Measurements from ENCODE around the gene SBNO2. TPM values are rescaled to one million over a fixed set of nuclear protein-coding genes. Genes with fewer than 3 reads are reported as not detected.
A peak's percentile ranks its signal among the peaks of the same experiment; 100 is the strongest.
"Not testable (repeated sequence)": the region's sequence is repeated elsewhere in the genome, so short reads cannot be mapped to it uniquely, and the experiment has no call there.

Gene SBNO2
- total RNA-seq, 1 experiment from 2014 or later: 123 TPM

GRCh38 chr19:1117654-1118053 lies 56.4 kb downstream of the SBNO2 start:
- no peak for DNase-seq (ENCODE audit: unreplicated experiment)
- no peaks in the 10 kb centered on the region for H3K9me3 Mint-ChIP-seq (ENCODE audit: unreplicated experiment)
- H3K4me3 Mint-ChIP-seq (ENCODE audit: unreplicated experiment): no peak overlapping the region
- no peak for TF ChIP-seq CTCF (IDR thresholded peaks at IDR 0.05; ENCODE audit: unreplicated experiment)
- H3K27ac Mint-ChIP-seq (ENCODE audit: low read depth, unreplicated experiment): no peak overlapping the region
- no peaks in the 10 kb centered on the region for H3K27me3 Mint-ChIP-seq (ENCODE audit: insufficient read depth, unreplicated experiment)
- CTCF ChIA-PET: interaction anchor here (0.6 kb wide), 1 partner anchor 149 kb away, joined by 3 read pairs; no protein-coding TSS in a partner anchor
- intact Hi-C loops (cut with micrococcal nuclease): no loop called here
- POLR2A ChIA-PET: interaction anchor here (0.8 kb wide), 1 partner anchor 9 kb away, joined by 3 read pairs; no protein-coding TSS in a partner anchor
- H3K4me1 Mint-ChIP-seq (ENCODE audit: insufficient read depth, unreplicated experiment): no peaks in the 10 kb centered on the region
- BruUV-seq (replicated peaks): no TSS peak
- H3K36me3 Mint-ChIP-seq (ENCODE audit: insufficient read depth, unreplicated experiment): peaks cover 94% of the 10 kb centered on the region

GRCh38 chr19:1116726-1117581 lies 57.1 kb downstream of the SBNO2 start:
- no peak overlapping the region for H3K27ac Mint-ChIP-seq (ENCODE audit: low read depth, unreplicated experiment)
- H3K4me1 Mint-ChIP-seq (ENCODE audit: insufficient read depth, unreplicated experiment): no peaks in the 10 kb centered on the region
- H3K36me3 Mint-ChIP-seq (ENCODE audit: insufficient read depth, unreplicated experiment): peaks cover 91% of the 10 kb centered on the region

DNA sequence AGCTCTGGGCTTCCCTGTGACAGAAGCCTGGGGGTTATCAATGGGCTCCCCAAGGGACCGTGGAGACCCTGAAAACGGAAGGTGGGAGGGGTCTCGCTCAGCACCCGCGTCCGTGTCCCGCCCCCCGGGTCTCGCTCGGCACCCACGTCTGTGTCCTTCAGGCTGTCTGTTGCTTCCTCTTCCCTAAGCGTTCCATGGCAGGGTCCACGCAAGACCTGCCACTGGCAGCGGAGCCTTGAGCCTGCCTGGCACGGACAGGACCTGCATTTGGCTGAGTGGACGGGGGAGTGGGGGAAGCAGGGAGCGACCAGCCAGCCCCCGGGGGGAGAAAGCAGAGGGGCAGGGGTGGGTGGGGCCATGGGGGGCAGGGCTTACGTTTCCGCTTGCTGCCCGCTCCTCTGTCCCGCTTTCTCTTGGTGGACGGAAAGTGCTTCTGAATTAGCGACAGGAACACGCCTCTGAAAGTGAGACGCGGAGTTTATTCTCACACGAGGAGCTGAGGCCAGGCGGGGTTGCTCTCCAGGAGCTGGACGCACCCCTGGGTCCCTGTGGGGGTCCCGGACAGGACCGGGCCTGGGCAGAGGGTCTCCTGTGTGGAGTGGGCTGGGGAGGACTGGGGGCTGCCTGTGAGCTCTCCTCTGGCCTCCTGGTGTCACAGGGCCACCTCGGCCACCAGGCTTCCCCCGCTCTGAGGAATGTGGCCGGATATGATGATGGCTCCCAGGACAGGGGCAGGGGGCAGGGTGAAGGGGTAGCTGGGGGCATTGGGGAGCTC lies 58.2 kb downstream of the SBNO2 start:
- POLR2A ChIA-PET: no interaction called here
- Mint-ChIP-seq H3K36me3 (ENCODE audit: insufficient read depth, unreplicated experiment) (peaks cover 91% of the 10 kb centered on the region), H3K9me3 (ENCODE audit: unreplicated experiment) (no peaks in the 10 kb centered on the region), H3K27ac (ENCODE audit: low read depth, unreplicated experiment) (no peak overlapping the region), H3K27me3 (ENCODE audit: insufficient read depth, unreplicated experiment) (no peaks in the 10 kb centered on the region), H3K4me3 (ENCODE audit: unreplicated experiment) (no peak overlapping the region), H3K4me1 (ENCODE audit: insufficient read depth, unreplicated experiment) (no peaks in the 10 kb centered on the region)
- no TSS peak for BruUV-seq (replicated peaks)
- no peak for DNase-seq (ENCODE audit: unreplicated experiment)
- TF ChIP-seq CTCF (IDR thresholded peaks at IDR 0.05; ENCODE audit: unreplicated experiment): no peak
- CTCF ChIA-PET: interaction anchor here (0.6 to 1.0 kb wide), 2 partner anchors 40 to 79 kb away, joined by 3 to 4 read pairs; no protein-coding TSS in a partner anchor
- intact Hi-C loops (cut with micrococcal nuclease): no loop called here

More at GRCh38 chr19:1116726-1117581, 57.1 kb downstream of the SBNO2 start:
- H3K27me3 Mint-ChIP-seq (ENCODE audit: insufficient read depth, unreplicated experiment): no peaks in the 10 kb centered on the region
- ChIA-PET CTCF (interaction anchor here (0.6 kb wide), 1 partner anchor 149 kb away, joined by 3 read pairs; no protein-coding TSS in a partner anchor), POLR2A (interaction anchor here (0.8 kb wide), 1 partner anchor 8 kb away, joined by 3 read pairs; no protein-coding TSS in a partner anchor)
- no peak overlapping the region for H3K4me3 Mint-ChIP-seq (ENCODE audit: unreplicated experiment)
- DNase-seq (ENCODE audit: unreplicated experiment): no peak
- TF ChIP-seq CTCF (IDR thresholded peaks at IDR 0.05; ENCODE audit: unreplicated experiment): no peak
- intact Hi-C loops (cut with micrococcal nuclease): no loop called here
- no peaks in the 10 kb centered on the region for H3K9me3 Mint-ChIP-seq (ENCODE audit: unreplicated experiment)
- no TSS peak for BruUV-seq (replicated peaks)

- H3K9me3 Mint-ChIP-seq (ENCODE audit: unreplicated experiment); H3K4me1 Mint-ChIP-seq (ENCODE audit: insufficient read depth, unreplicated experiment); DNase-seq (ENCODE audit: unreplicated experiment); H3K4me3 Mint-ChIP-seq (ENCODE audit: unreplicated experiment); H3K27ac Mint-ChIP-seq (ENCODE audit: low read depth, unreplicated experiment); H3K27me3 Mint-ChIP-seq (ENCODE audit: insufficient read depth, unreplicated experiment): not testable (repeated sequence)
- ChIA-PET POLR2A (interaction anchor here (0.9 to 1.3 kb wide), 3 partner anchors 19 to 99 kb away, joined by 3 read pairs; no protein-coding TSS in a partner anchor), CTCF (interaction anchor here (1.0 kb wide), 1 partner anchor 41 kb away, joined by 3 read pairs; no protein-coding TSS in a partner anchor)
- BruUV-seq (replicated peaks): TSS peak; percentile 37
- intact Hi-C loops (cut with micrococcal nuclease): loop anchor here (5.0 kb wide), 1 partner anchor 78 kb away; no protein-coding TSS in a partner anchor
- peaks cover 88% of the 10 kb centered on the region for H3K36me3 Mint-ChIP-seq (ENCODE audit: insufficient read depth, unreplicated experiment)
Observed at GRCh38 chr19:1114728-1115127, 59.3 kb downstream of the SBNO2 start.

Data from MCF 10A (cell line).